Effector memory CD4-positive, alpha-beta T cell (primary cell): ENCODE data around the gene GALNTL6.
A peak's percentile ranks its signal among the peaks of the same experiment; 100 is the strongest.

Experiments used
- DNase-seq, 3 donors: peaks; one replicate each; pipeline ENCODE4 v3.0.0-alpha.2; 2020
- H3K27ac ChIP-seq: 2 replicates; pipeline ENCODE4 v1.7.0; 2013; ENCODE audit warnings: mild to moderate bottlenecking, low read length, moderate library complexity; ENCODE audit not compliant: insufficient read depth, poor library complexity, severe bottlenecking
- H3K27me3 ChIP-seq: replicated peaks from 2 replicates; pipeline ENCODE4 v1.7.0; 2013; ENCODE audit warnings: mild to moderate bottlenecking, low read length; ENCODE audit not compliant: insufficient read depth, control insufficient read depth, poor library complexity, severe bottlenecking
- H3K36me3 ChIP-seq: 2 replicates; pipeline ENCODE4 v1.7.0; 2013; ENCODE audit warnings: mild to moderate bottlenecking, low read length, moderate library complexity; ENCODE audit not compliant: control insufficient read depth, insufficient read depth
- H3K4me1 ChIP-seq: 2 replicates; pipeline ENCODE4 v1.7.0; 2013; ENCODE audit warnings: low read length, mild to moderate bottlenecking; ENCODE audit not compliant: control insufficient read depth, insufficient read depth, poor library complexity, severe bottlenecking
- H3K4me3 ChIP-seq: 2 replicates; pipeline ENCODE4 v1.7.0; 2013; ENCODE audit warnings: low read length, low read depth, mild to moderate bottlenecking; ENCODE audit not compliant: insufficient read depth, poor library complexity, severe bottlenecking
- H3K9me3 ChIP-seq: 2 replicates; pipeline ENCODE4 v1.7.0; 2013; ENCODE audit warnings: mild to moderate bottlenecking, low read length, moderate library complexity; ENCODE audit not compliant: control insufficient read depth

Gene GALNTL6

GRCh38 chr4:173005912-173006633 lies 1192.9 kb downstream of the GALNTL6 start:
- no peaks in the 10 kb centered on the region for H3K4me1 ChIP-seq
- DNase-seq: no peak
- H3K27me3 ChIP-seq: no peaks in the 10 kb centered on the region
- H3K36me3 ChIP-seq: no peaks in the 10 kb centered on the region
- H3K4me3 ChIP-seq: no peak overlapping the region
- H3K27ac ChIP-seq: no peak overlapping the region
- no peaks in the 10 kb centered on the region for H3K9me3 ChIP-seq

GRCh38 chr4:173008436-173008835 lies 1195.2 kb downstream of the GALNTL6 start:
- H3K9me3 ChIP-seq: no peaks in the 10 kb centered on the region
- H3K4me3 ChIP-seq: no peak overlapping the region
- H3K4me1 ChIP-seq: no peaks in the 10 kb centered on the region
- DNase-seq: no peak
- H3K27ac ChIP-seq: no peak overlapping the region
- H3K27me3 ChIP-seq: no peaks in the 10 kb centered on the region
- H3K36me3 ChIP-seq: no peaks in the 10 kb centered on the region

- H3K4me1 ChIP-seq: no peaks in the 10 kb centered on the region
- no peak overlapping the region for H3K27ac ChIP-seq
- H3K36me3 ChIP-seq: no peaks in the 10 kb centered on the region
- no peak for DNase-seq
- no peaks in the 10 kb centered on the region for H3K27me3 ChIP-seq
- no peaks in the 10 kb centered on the region for H3K9me3 ChIP-seq
- H3K4me3 ChIP-seq: no peak overlapping the region
Observed at GRCh38 chr4:173009129-173009823, 1196.1 kb downstream of the GALNTL6 start.

GRCh38 chr4:173012608-173013007 lies 1199.4 kb downstream of the GALNTL6 start:
- H3K4me1 ChIP-seq: no peaks in the 10 kb centered on the region
- no peaks in the 10 kb centered on the region for H3K27me3 ChIP-seq
- no peaks in the 10 kb centered on the region for H3K9me3 ChIP-seq
- no peak overlapping the region for H3K27ac ChIP-seq
- H3K36me3 ChIP-seq: no peaks in the 10 kb centered on the region
- DNase-seq: no peak
- no peak overlapping the region for H3K4me3 ChIP-seq

GRCh38 chr4:173013232-173013930 lies 1200.2 kb downstream of the GALNTL6 start:
- peak in 2 of 3 donors; percentile 8 to 24 for DNase-seq
- Histone ChIP-seq H3K9me3 (no peaks in the 10 kb centered on the region), H3K27ac (no peak overlapping the region), H3K36me3 (no peaks in the 10 kb centered on the region), H3K27me3 (no peaks in the 10 kb centered on the region), H3K4me1 (no peaks in the 10 kb centered on the region), H3K4me3 (no peak overlapping the region)

- Histone ChIP-seq H3K4me3 (no peak overlapping the region), H3K9me3 (no peaks in the 10 kb centered on the region), H3K27ac (no peak overlapping the region), H3K4me1 (no peaks in the 10 kb centered on the region), H3K36me3 (no peaks in the 10 kb centered on the region), H3K27me3 (no peaks in the 10 kb centered on the region)
- DNase-seq: no peak
Observed at GRCh38 chr4:173014113-173014558, 1200.9 kb downstream of the GALNTL6 start.

- DNase-seq: no peak
- Histone ChIP-seq H3K4me3 (no peak overlapping the region), H3K36me3 (no peaks in the 10 kb centered on the region), H3K27ac (no peak overlapping the region), H3K9me3 (no peaks in the 10 kb centered on the region), H3K4me1 (no peaks in the 10 kb centered on the region), H3K27me3 (no peaks in the 10 kb centered on the region)
Observed at GRCh38 chr4:173014836-173015235, 1201.6 kb downstream of the GALNTL6 start.

- no peak for DNase-seq
- Histone ChIP-seq H3K27ac (no peak overlapping the region), H3K4me3 (no peak overlapping the region), H3K27me3 (no peaks in the 10 kb centered on the region), H3K4me1 (no peaks in the 10 kb centered on the region), H3K36me3 (no peaks in the 10 kb centered on the region), H3K9me3 (no peaks in the 10 kb centered on the region)
Observed at GRCh38 chr4:173017802-173018201, 1204.6 kb downstream of the GALNTL6 start.

- no peak for DNase-seq
- Histone ChIP-seq H3K27ac (no peak overlapping the region), H3K4me3 (no peak overlapping the region), H3K36me3 (no peaks in the 10 kb centered on the region), H3K4me1 (no peaks in the 10 kb centered on the region), H3K27me3 (no peaks in the 10 kb centered on the region), H3K9me3 (no peaks in the 10 kb centered on the region)
Observed at GRCh38 chr4:173018446-173018845, 1205.2 kb downstream of the GALNTL6 start.

- Histone ChIP-seq H3K36me3 (no peaks in the 10 kb centered on the region), H3K9me3 (no peaks in the 10 kb centered on the region), H3K27me3 (no peaks in the 10 kb centered on the region), H3K4me3 (no peak overlapping the region), H3K4me1 (no peaks in the 10 kb centered on the region), H3K27ac (no peak overlapping the region)
- no peak for DNase-seq
Observed at GRCh38 chr4:173019664-173020063, 1206.5 kb downstream of the GALNTL6 start.
